KOPT-K1 (cell line): ENCODE results near the gene KIR2DL3.
"Not testable (repeated sequence)": the region's sequence is repeated elsewhere in the genome, so short reads cannot be mapped to it uniquely, and the experiment has no call there.

Experiments
- H3K27ac ChIP-seq: fragments of 200-600 bp; sonication (generic); 2 replicates; pipeline ENCODE4 v1.5.1; 2016; ENCODE audit warnings: antibody characterized with exemption, mild to moderate bottlenecking, low read depth, low read length; ENCODE audit not compliant: poor library complexity, severe bottlenecking
- H3K36me3 ChIP-seq: fragments of 200-600 bp; sonication (generic); 2 replicates; pipeline ENCODE4 v1.5.1; 2017; ENCODE audit warnings: antibody characterized with exemption, mild to moderate bottlenecking, low read length, moderate library complexity; ENCODE audit not compliant: insufficient read depth
- H3K9me3 ChIP-seq: fragments of 200-600 bp; sonication (generic); 2 replicates; pipeline ENCODE4 v1.5.1; 2017; ENCODE audit warnings: antibody characterized with exemption, low read length, mild to moderate bottlenecking; ENCODE audit not compliant: insufficient read depth, poor library complexity, severe bottlenecking

The KIR2DL3 gene

DNA sequence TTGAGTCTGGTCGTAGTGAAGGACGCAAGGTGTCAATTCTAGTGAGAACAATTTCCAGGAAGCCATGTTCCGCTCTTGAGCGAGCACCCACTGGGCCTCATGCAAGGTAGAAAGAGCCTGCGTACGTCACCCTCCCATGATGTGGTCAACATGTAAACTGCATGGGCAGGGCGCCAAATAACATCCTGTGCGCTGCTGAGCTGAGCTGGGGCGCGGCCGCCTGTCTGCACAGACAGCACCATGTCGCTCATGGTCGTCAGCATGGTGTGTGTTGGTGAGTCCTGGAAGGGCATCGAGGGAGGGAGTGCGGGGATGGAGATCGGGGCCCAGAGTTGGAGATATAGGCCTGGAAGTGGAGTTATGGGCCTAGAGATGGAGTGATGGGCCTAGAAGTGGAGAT is at the start of gene KIR2DL3:
Gene KIR2DL3, plus strand, starts transcription at position 208 of the 400 bp plus-strand sequence. Its CDS starts 33 bp downstream, at position 241.
- H3K36me3 ChIP-seq, H3K9me3 ChIP-seq, H3K27ac ChIP-seq: not testable (repeated sequence)

GRCh38 chr19:54691582-54692297 is 46.6 kb upstream of the KIR2DL3 start:
- no peaks in the 10 kb centered on the region for H3K9me3 ChIP-seq
- H3K36me3 ChIP-seq = no peaks in the 10 kb centered on the region
- no peak overlapping the region for H3K27ac ChIP-seq

DNA sequence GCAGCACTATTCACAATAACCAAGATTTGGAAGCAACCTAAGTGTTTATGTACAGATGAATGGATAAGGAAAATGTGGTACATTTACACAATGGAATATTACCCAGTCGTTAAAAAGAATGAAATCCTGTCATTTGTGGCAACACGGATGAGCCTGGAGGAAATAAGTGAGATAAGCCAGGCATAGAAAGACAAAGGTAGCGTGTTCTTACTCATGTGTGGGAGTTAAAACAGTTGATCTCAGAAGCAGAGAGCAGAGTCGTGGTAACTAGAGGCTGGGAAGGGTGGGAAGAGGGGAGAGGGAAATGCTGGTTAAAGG is 46.1 kb upstream of the KIR2DL3 start:
- H3K27ac ChIP-seq = no peak overlapping the region
- H3K36me3 ChIP-seq = no peaks in the 10 kb centered on the region
- H3K9me3 ChIP-seq = no peaks in the 10 kb centered on the region

DNA sequence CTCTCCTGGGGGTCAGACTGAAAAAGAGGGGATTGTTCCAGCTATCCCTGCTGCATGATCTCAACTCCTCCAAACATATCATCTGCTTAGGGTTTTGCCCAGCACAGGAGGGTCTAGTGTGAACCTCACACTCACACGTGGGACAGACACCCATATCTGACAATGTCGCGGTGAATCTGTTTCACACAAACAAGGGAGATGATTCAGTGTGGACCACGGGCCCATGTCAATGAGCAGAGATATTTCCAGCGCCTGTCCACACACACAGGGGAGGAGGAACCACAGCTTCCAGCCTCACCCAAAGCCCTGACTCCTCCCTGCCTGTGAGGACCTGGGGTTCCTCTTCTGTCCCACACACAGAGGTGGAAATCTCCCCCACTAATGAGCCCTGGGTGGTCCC is 43.7 kb upstream of the KIR2DL3 start:
- Histone ChIP-seq H3K27ac (no peak overlapping the region), H3K9me3 (no peaks in the 10 kb centered on the region), H3K36me3 (no peaks in the 10 kb centered on the region)

DNA sequence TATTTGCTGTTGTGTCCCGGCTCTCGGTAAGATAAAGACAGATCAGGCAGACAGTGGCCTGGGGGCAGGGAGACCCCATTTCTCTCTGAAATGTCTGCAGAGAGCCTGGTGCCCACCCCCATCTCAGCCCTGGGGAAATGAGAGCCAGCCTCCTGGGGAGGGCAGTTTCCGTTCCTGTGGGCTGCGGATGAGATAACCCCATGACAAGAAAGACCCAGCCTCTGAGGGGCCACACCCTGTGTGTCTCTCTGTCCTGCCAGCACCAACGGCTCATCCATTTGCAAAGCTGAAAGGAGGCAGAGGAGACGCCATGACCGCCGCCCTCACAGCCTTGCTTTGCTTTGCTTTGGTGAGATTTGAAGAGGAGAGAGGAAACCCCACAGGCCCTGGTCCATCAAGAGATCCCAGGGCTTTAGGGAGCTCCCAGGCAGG is 42.2 kb upstream of the KIR2DL3 start:
- Histone ChIP-seq H3K27ac (no peak overlapping the region), H3K36me3 (no peaks in the 10 kb centered on the region), H3K9me3 (no peaks in the 10 kb centered on the region)

DNA sequence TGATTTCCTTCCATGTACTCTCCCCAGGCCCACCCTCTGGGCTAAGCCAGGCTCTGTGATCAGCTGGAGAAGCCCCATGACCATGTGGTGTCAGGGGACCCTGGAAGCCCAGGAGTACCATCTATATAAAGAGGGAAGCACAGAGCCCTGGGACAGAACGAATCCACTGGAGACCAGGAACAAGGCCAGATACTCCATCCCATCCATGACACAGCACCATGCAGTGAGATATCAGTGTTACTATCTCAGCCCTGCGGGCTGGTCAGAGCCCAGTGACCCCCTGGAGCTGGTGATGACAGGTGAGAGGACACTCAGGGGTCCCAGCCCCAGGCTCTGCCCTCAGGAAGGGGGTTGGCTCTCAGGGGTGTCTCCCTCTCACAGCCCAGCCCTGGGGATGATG is 41.5 kb upstream of the KIR2DL3 start:
- no peak overlapping the region for H3K27ac ChIP-seq
- H3K36me3 ChIP-seq = no peaks in the 10 kb centered on the region
- H3K9me3 ChIP-seq = no peaks in the 10 kb centered on the region

- not testable (repeated sequence) for H3K9me3 ChIP-seq, H3K27ac ChIP-seq, H3K36me3 ChIP-seq
Observed at GRCh38 chr19:54697716-54698115, 40.6 kb upstream of the KIR2DL3 start.

DNA sequence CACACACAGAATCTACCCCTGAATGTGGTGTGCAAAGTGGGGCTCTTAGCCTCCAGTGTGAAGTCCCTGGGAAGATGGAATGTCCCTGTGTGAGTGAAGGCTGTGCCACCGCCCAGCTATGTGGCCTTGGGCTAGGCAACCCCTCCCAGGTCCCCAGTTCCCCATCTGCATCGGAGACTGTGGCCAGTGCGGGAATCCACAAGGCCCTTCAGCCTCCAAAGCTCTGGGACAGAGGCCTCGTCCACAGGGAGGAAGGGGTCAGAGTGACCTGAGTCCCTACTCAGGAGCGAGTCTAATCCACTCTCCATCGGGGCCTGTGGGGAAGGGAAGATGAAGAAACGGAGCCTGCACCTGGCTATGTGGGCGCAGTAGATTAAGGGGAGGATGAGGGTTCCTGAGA is 33.4 kb upstream of the KIR2DL3 start:
- Histone ChIP-seq H3K36me3 (no peaks in the 10 kb centered on the region), H3K27ac (no peak overlapping the region), H3K9me3 (no peaks in the 10 kb centered on the region)

- Histone ChIP-seq H3K27ac (no peak overlapping the region), H3K9me3 (no peaks in the 10 kb centered on the region), H3K36me3 (no peaks in the 10 kb centered on the region)
Observed at GRCh38 chr19:54707962-54708361, 30.4 kb upstream of the KIR2DL3 start.

DNA sequence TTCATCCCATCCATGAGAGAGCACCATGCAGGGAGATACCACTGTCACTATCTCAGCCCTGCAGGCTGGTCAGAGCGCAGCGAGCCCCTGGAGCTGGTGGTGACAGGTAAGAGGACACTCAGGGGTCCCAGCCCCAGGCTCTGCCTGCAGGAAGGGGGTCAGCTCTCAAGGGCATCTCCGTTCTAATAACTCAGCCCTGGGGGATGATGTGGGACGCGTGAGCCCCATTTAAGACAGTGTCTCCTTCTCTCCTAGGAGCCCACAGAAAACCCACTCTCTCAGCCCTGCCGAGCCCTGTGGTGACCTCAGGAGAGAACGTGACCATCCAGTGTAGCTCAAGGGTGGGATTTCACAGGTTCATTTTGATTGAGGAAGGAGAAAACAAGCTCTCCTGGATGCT is 29.5 kb upstream of the KIR2DL3 start:
- Histone ChIP-seq H3K9me3 (no peaks in the 10 kb centered on the region), H3K27ac (no peak overlapping the region), H3K36me3 (no peaks in the 10 kb centered on the region)

GRCh38 chr19:54709212-54709948 is 28.9 kb upstream of the KIR2DL3 start:
- no peak overlapping the region for H3K27ac ChIP-seq
- no peaks in the 10 kb centered on the region for H3K36me3 ChIP-seq
- H3K9me3 ChIP-seq = no peaks in the 10 kb centered on the region

- not testable (repeated sequence) for H3K9me3 ChIP-seq, H3K27ac ChIP-seq
Observed at GRCh38 chr19:54709956-54710355, 28.4 kb upstream of the KIR2DL3 start.

GRCh38 chr19:54724142-54724541 is 14.2 kb upstream of the KIR2DL3 start, which contains the start of gene KIR3DL3:
Gene KIR3DL3, plus strand, starts transcription at chr19:54724442. Its CDS starts 55 bp downstream, at chr19:54724497.
- Histone ChIP-seq H3K36me3 (no peaks in the 10 kb centered on the region), H3K9me3 (peaks cover 9% of the 10 kb centered on the region), H3K27ac (no peak within 1 kb of the TSS)

More at GRCh38 chr19:54709956-54710355, 28.4 kb upstream of the KIR2DL3 start:
- not testable (repeated sequence) for H3K36me3 ChIP-seq

DNA sequence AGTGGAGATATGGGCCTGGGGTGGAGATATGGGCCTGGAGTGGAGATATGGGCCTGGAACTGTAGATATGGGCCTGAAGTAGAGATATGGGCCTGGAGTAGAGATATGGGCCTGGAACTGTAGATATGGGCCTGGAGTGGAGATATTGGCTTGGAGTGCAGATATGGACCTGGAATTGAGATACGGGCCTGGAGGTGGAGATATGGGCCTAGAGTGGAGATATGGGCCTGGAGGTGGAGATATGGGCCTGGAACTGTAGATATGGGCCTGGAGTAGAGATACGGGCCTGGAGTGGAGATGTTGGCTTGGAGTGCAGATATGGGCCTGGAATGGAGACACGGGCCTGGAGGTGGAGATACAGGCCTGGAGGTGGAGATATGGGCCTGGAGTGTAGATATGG is 13.7 kb upstream of the KIR2DL3 start:
- Histone ChIP-seq H3K27ac (no peak overlapping the region), H3K9me3 (peaks cover 9% of the 10 kb centered on the region), H3K36me3 (no peaks in the 10 kb centered on the region)

GRCh38 chr19:54725321-54725720 is 13.0 kb upstream of the KIR2DL3 start:
- no peak overlapping the region for H3K27ac ChIP-seq
- H3K9me3 ChIP-seq = peaks cover 9% of the 10 kb centered on the region
- H3K36me3 ChIP-seq = no peaks in the 10 kb centered on the region

- Histone ChIP-seq H3K9me3 (no peaks in the 10 kb centered on the region), H3K36me3 (no peaks in the 10 kb centered on the region), H3K27ac (no peak overlapping the region)
Observed at GRCh38 chr19:54727562-54727961, 10.8 kb upstream of the KIR2DL3 start.
